HepG2 (cell line): ENCODE data around the gene GOT2. TPM values are rescaled to one million over a fixed set of nuclear protein-coding genes. Genes with fewer than 3 reads are reported as not detected.
A peak's percentile ranks its signal among the peaks of the same experiment; 100 is the strongest.

Source experiments
- AKAP8 ChIP-seq: sonication (generic); formaldehyde crosslinking; IDR thresholded peaks from 2 replicates; pipeline ENCODE4 v1.5.1; 2020; ENCODE audit warnings: mild to moderate bottlenecking, missing genetic modification reagents
- CHD4 ChIP-seq: fragments of 200-600 bp; sonication (generic); IDR thresholded peaks from 2 replicates; pipeline ENCODE4 v1.7.0; 2017; ENCODE audit warnings: mild to moderate bottlenecking, low read length, borderline replicate concordance
- KLF13 ChIP-seq: sonication (generic); formaldehyde crosslinking; IDR thresholded peaks from 2 replicates; pipeline ENCODE4 v1.4.0; 2020; ENCODE audit warnings: mild to moderate bottlenecking, missing genetic modification reagents
- NFIB ChIP-seq: sonication (generic); formaldehyde crosslinking; IDR thresholded peaks from 2 replicates; pipeline ENCODE4 v1.9.0; 2021; ENCODE audit warnings: missing genetic modification reagents, mild to moderate bottlenecking, borderline replicate concordance
- POGZ ChIP-seq: sonication (generic); formaldehyde crosslinking; IDR thresholded peaks from 2 replicates; pipeline ENCODE4 v1.4.0; 2020; ENCODE audit warnings: mild to moderate bottlenecking, missing genetic modification reagents
- SIN3B ChIP-seq: fragments of 150-350 bp; IDR thresholded peaks from 2 replicates; pipeline ENCODE4 v1.6.1; 2014; ENCODE audit warnings: low read length
- ZBTB38 ChIP-seq: sonication (generic); formaldehyde crosslinking; IDR thresholded peaks from 2 replicates; pipeline ENCODE4 v1.5.1; 2020; ENCODE audit warnings: mild to moderate bottlenecking, missing genetic modification reagents
- ZMYM4 ChIP-seq: sonication (generic); formaldehyde crosslinking; IDR thresholded peaks from 2 replicates; pipeline ENCODE4 v1.8.1; 2023; ENCODE audit warnings: mild to moderate bottlenecking, missing genetic modification reagents
- ZNF17 ChIP-seq: sonication (generic); formaldehyde crosslinking; IDR thresholded peaks from 2 replicates; pipeline ENCODE4 v1.5.0; 2020; ENCODE audit warnings: mild to moderate bottlenecking, missing genetic modification reagents
- ZNF235 ChIP-seq: sonication (generic); formaldehyde crosslinking; IDR thresholded peaks from 2 replicates; pipeline ENCODE4 v1.8.1; 2023; ENCODE audit warnings: mild to moderate bottlenecking, missing genetic modification reagents, borderline replicate concordance
- ZNF331 ChIP-seq: sonication (generic); formaldehyde crosslinking; IDR thresholded peaks from 2 replicates; pipeline ENCODE4 v1.4.0; 2020; ENCODE audit warnings: missing genetic modification reagents
- ZNF468 ChIP-seq: sonication (generic); formaldehyde crosslinking; IDR thresholded peaks from 2 replicates; pipeline ENCODE4 v1.8.0; 2022; ENCODE audit warnings: mild to moderate bottlenecking, moderate library complexity, missing genetic modification reagents
- ZNF501 ChIP-seq: sonication (generic); formaldehyde crosslinking; IDR thresholded peaks from 2 replicates; pipeline ENCODE4 v1.5.1; 2020; ENCODE audit warnings: mild to moderate bottlenecking, moderate library complexity, missing genetic modification reagents
- ZNF644 ChIP-seq: IDR thresholded peaks from 2 replicates; pipeline ENCODE4 v1.6.1; 2016; ENCODE audit warnings: low read depth
- polyA plus RNA-seq, 8 experiments: library from polyadenylated mRNA; depleted of rRNA in 3 of 8; stranded (reverse) in 7 of 8; unstranded in 1 of 8; fragments of >200 nt; fragmentation: Illumina TruSeq in 4 of 8; extraction: Trizol in 4 of 8; gene quantifications; 2 replicates each; pipeline versions ENCODE4 v1.2.1 to v1.2.3, GENCODE V29; 2011 to 2016; ENCODE audit warnings: low read depth in 4 of 8, missing spikeins in 1 of 8, mixed read lengths in 1 of 8; ENCODE audit not compliant: insufficient read depth in 1 of 8
- total RNA-seq, 5 experiments: library from RNA; depleted of rRNA; stranded (reverse); fragments of >200 nt; fragmentation: Illumina TruSeq; extraction: Trizol; gene quantifications; 2 replicates each; pipeline ENCODE4 v1.2.3, GENCODE V29; 2016; ENCODE audit warnings: low read depth in 1 of 5
- TF ChIP-seq, protein P1 (sequence below): sonication (generic); formaldehyde crosslinking; IDR thresholded peaks from 2 replicates; pipeline ENCODE4 v1.4.0; 2020; ENCODE audit warnings: missing genetic modification reagents
- TF ChIP-seq, protein P2 (sequence below): sonication (generic); formaldehyde crosslinking; IDR thresholded peaks from 2 replicates; pipeline ENCODE4 v1.4.0; 2020; ENCODE audit warnings: mild to moderate bottlenecking, low read depth, missing genetic modification reagents
- TF ChIP-seq, protein P3 (sequence below): fragments of 450-650 bp; IDR thresholded peaks from 2 replicates; pipeline ENCODE4 v1.6.1; 2016
- TF ChIP-seq, protein P4 (sequence below): IDR thresholded peaks from 2 replicates; pipeline ENCODE4 v1.4.0; 2020; ENCODE audit warnings: mild to moderate bottlenecking, missing genetic modification reagents
- TF ChIP-seq, protein P5 (sequence below): sonication (generic); formaldehyde crosslinking; IDR thresholded peaks from 2 replicates; pipeline ENCODE4 v1.4.0; 2020; ENCODE audit warnings: missing genetic modification reagents

Gene GOT2
- total and polyA plus RNA-seq, 2 of the 13 experiments (the other 11 are each of a cell fraction or from before 2014, with no cell fraction given): 32.6 to 121 TPM

DNA sequence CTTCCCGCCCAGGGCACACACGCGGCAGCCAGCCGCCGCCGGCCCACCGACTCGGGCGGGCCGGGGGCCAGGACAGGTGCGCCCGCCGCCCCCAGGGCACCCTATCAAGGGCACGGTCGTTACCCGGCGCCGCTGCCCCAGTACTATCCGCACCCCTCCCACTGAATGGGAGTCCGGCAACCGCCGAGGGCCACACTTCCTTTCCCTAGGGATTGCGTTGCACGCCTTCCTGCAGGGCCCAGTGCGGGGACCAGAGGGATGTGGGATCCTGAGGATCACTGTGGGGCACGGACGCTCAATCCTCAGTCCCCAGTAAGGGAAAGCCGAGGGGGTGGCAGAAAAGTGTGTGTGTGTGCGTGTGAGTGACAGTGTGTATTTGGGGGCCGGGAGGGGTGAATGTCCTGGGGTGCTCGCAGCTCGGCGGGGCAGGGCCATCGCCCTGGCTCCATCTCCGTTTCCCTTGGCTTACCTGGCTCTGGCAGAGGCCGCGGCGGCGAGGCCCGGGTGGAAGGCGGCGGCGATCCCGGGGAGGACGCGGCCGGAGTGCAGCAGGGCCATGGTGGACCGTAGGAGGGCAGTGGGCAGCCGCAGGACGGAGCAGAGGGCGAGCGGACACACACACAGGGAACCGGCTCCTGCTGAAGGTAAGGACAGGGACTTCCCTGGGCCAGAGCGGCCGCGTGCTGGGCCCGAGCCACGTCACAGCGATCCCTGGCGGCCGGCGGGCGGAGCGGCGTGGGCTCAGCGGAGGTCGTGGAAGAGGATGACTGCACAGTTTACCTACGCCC, at the start of gene GOT2 (continued):
- TF ChIP-seq, protein P1, sequence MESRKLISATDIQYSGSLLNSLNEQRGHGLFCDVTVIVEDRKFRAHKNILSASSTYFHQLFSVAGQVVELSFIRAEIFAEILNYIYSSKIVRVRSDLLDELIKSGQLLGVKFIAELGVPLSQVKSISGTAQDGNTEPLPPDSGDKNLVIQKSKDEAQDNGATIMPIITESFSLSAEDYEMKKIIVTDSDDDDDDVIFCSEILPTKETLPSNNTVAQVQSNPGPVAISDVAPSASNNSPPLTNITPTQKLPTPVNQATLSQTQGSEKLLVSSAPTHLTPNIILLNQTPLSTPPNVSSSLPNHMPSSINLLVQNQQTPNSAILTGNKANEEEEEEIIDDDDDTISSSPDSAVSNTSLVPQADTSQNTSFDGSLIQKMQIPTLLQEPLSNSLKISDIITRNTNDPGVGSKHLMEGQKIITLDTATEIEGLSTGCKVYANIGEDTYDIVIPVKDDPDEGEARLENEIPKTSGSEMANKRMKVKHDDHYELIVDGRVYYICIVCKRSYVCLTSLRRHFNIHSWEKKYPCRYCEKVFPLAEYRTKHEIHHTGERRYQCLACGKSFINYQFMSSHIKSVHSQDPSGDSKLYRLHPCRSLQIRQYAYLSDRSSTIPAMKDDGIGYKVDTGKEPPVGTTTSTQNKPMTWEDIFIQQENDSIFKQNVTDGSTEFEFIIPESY (CRISPR knock-in tag): peak; percentile 84
- TF ChIP-seq ZBTB38: peak; percentile 88
- TF ChIP-seq NFIB (CRISPR knock-in tag): peak; percentile 88
- TF ChIP-seq, protein P2, sequence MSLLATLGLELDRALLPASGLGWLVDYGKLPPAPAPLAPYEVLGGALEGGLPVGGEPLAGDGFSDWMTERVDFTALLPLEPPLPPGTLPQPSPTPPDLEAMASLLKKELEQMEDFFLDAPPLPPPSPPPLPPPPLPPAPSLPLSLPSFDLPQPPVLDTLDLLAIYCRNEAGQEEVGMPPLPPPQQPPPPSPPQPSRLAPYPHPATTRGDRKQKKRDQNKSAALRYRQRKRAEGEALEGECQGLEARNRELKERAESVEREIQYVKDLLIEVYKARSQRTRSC (CRISPR knock-in tag): peak; percentile 74; the same call in 1 of the 2 replicates
- no peak for TF ChIP-seq KLF13 (CRISPR knock-in tag)
- peak; percentile 97 for TF ChIP-seq ZNF331 (CRISPR knock-in tag)
- TF ChIP-seq POGZ (CRISPR knock-in tag): peak; percentile 100
- TF ChIP-seq, protein P3, sequence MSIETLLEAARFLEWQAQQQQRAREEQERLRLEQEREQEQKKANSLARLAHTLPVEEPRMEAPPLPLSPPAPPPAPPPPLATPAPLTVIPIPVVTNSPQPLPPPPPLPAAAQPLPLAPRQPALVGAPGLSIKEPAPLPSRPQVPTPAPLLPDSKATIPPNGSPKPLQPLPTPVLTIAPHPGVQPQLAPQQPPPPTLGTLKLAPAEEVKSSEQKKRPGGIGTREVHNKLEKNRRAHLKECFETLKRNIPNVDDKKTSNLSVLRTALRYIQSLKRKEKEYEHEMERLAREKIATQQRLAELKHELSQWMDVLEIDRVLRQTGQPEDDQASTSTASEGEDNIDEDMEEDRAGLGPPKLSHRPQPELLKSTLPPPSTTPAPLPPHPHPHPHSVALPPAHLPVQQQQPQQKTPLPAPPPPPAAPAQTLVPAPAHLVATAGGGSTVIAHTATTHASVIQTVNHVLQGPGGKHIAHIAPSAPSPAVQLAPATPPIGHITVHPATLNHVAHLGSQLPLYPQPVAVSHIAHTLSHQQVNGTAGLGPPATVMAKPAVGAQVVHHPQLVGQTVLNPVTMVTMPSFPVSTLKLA: peak; percentile 55
- TF ChIP-seq, protein P4, sequence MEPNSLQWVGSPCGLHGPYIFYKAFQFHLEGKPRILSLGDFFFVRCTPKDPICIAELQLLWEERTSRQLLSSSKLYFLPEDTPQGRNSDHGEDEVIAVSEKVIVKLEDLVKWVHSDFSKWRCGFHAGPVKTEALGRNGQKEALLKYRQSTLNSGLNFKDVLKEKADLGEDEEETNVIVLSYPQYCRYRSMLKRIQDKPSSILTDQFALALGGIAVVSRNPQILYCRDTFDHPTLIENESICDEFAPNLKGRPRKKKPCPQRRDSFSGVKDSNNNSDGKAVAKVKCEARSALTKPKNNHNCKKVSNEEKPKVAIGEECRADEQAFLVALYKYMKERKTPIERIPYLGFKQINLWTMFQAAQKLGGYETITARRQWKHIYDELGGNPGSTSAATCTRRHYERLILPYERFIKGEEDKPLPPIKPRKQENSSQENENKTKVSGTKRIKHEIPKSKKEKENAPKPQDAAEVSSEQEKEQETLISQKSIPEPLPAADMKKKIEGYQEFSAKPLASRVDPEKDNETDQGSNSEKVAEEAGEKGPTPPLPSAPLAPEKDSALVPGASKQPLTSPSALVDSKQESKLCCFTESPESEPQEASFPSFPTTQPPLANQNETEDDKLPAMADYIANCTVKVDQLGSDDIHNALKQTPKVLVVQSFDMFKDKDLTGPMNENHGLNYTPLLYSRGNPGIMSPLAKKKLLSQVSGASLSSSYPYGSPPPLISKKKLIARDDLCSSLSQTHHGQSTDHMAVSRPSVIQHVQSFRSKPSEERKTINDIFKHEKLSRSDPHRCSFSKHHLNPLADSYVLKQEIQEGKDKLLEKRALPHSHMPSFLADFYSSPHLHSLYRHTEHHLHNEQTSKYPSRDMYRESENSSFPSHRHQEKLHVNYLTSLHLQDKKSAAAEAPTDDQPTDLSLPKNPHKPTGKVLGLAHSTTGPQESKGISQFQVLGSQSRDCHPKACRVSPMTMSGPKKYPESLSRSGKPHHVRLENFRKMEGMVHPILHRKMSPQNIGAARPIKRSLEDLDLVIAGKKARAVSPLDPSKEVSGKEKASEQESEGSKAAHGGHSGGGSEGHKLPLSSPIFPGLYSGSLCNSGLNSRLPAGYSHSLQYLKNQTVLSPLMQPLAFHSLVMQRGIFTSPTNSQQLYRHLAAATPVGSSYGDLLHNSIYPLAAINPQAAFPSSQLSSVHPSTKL (CRISPR knock-in tag): peak; percentile 91
- TF ChIP-seq SIN3B: no peak
- peak; percentile 63; the same call in 1 of the 2 replicates for TF ChIP-seq ZNF644 (CRISPR knock-in tag)
- no peak; the same call in 1 of the 2 replicates for TF ChIP-seq AKAP8 (CRISPR knock-in tag)
- no peak for TF ChIP-seq CHD4
- peak; percentile 76; the same call in 1 of the 2 replicates for TF ChIP-seq ZNF235 (CRISPR knock-in tag)
- TF ChIP-seq ZNF17: 0 out of 2 replicates have a peak, but pooled peaks have one; percentile 35
- peak; percentile 78 for TF ChIP-seq ZNF501 (CRISPR knock-in tag)
- peak; percentile 100 for TF ChIP-seq ZMYM4 (CRISPR knock-in tag)
- TF ChIP-seq ZNF468 (CRISPR knock-in tag): peak; percentile 34; the same call in 1 of the 2 replicates
- TF ChIP-seq, protein P5, sequence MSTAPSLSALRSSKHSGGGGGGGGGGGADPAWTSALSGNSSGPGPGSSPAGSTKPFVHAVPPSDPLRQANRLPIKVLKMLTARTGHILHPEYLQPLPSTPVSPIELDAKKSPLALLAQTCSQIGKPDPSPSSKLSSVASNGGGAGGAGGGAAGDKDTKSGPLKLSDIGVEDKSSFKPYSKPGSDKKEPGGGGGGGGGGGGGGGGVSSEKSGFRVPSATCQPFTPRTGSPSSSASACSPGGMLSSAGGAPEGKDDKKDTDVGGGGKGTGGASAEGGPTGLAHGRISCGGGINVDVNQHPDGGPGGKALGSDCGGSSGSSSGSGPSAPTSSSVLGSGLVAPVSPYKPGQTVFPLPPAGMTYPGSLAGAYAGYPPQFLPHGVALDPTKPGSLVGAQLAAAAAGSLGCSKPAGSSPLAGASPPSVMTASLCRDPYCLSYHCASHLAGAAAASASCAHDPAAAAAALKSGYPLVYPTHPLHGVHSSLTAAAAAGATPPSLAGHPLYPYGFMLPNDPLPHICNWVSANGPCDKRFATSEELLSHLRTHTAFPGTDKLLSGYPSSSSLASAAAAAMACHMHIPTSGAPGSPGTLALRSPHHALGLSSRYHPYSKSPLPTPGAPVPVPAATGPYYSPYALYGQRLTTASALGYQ (CRISPR knock-in tag): peak; percentile 77
